ENCODE results near the gene RFPL1. TPM values are rescaled to one million over a fixed set of nuclear protein-coding genes. Genes with fewer than 3 reads are reported as not detected.
A peak's percentile ranks its signal among the peaks of the same experiment; 100 is the strongest.

The RFPL1 gene
- total and polyA plus RNA-seq, 11 donors: not detected

GRCh38 chr22:29475550-29475949, 37.2 kb downstream of the RFPL1 start:
- H3K27me3 ChIP-seq: peaks cover 18 to 70% (median 29%) of the 10 kb centered on the region in 9 donors
- intact Hi-C loops (cut with DNase I): no loop called here
- H3K4me3 ChIP-seq: no peak overlapping the region
- DNase-seq: no peak
- peaks cover 0 to 12% (median 7%) of the 10 kb centered on the region in 12 donors for H3K4me1 ChIP-seq
- H3K9me3 ChIP-seq: no peaks in the 10 kb centered on the region
- 75 to 91% (median 89%) methylated on average over 8 of the region's 8 CpGs for WGBS, 4 donors
- no peaks in the 10 kb centered on the region for H3K36me3 ChIP-seq
- no peak for ATAC-seq
- H3K27ac ChIP-seq: no peak overlapping the region
- TF ChIP-seq POLR2A (IDR thresholded peaks at IDR 0.05) (no peak), CTCF (IDR thresholded peaks at IDR 0.05) (no peak)

- H3K4me1 ChIP-seq: peaks cover 0 to 15% (median 7%) of the 10 kb centered on the region in 12 donors
- ATAC-seq (no peak), DNase-seq (no peak)
- H3K9me3 ChIP-seq: no peaks in the 10 kb centered on the region
- WGBS, 4 donors: 40 to 47% (median 45%) methylated on average over 6 of the region's 6 CpGs
- intact Hi-C loops (cut with DNase I): no loop called here
- H3K4me3 ChIP-seq: no peak overlapping the region
- H3K27ac ChIP-seq: no peak overlapping the region
- H3K27me3 ChIP-seq: peaks cover 24 to 70% (median 32%) of the 10 kb centered on the region in 9 donors
- TF ChIP-seq POLR2A (IDR thresholded peaks at IDR 0.05) (no peak), CTCF (IDR thresholded peaks at IDR 0.05) (no peak)
- no peaks in the 10 kb centered on the region for H3K36me3 ChIP-seq
These were observed 37.7 kb downstream of the RFPL1 start for GRCh38 chr22:29476116-29476515.

- Histone ChIP-seq H3K27me3 (peaks cover 31 to 75% (median 49%) of the 10 kb centered on the region in 9 donors), H3K4me1 (peaks cover 0 to 21% (median 9%) of the 10 kb centered on the region in 12 donors), H3K27ac (no peak overlapping the region), H3K4me3 (peak overlapping the region in 1 of 12 donors; percentile 5), H3K36me3 (no peaks in the 10 kb centered on the region), H3K9me3 (no peaks in the 10 kb centered on the region)
- intact Hi-C loops (cut with DNase I): no loop called here
- no peak for ATAC-seq
- DNase-seq: no peak
- no peak for TF ChIP-seq POLR2A (IDR thresholded peaks at IDR 0.05)
- no peak for TF ChIP-seq CTCF (IDR thresholded peaks at IDR 0.05)
- 15 to 22% (median 19%) methylated on average over 4 of the region's 4 CpGs for WGBS, 4 donors
These were observed 39.4 kb downstream of the RFPL1 start for GRCh38 chr22:29477723-29478318.

- H3K36me3 ChIP-seq: no peaks in the 10 kb centered on the region
- no peak for TF ChIP-seq CTCF (IDR thresholded peaks at IDR 0.05)
- no peak for TF ChIP-seq POLR2A (IDR thresholded peaks at IDR 0.05)
- WGBS, 4 donors: 8 to 9% (median 9%) methylated on average over 21 of the region's 21 CpGs
- H3K4me3 ChIP-seq: no peak overlapping the region
- peaks cover 0 to 21% (median 9%) of the 10 kb centered on the region in 12 donors for H3K4me1 ChIP-seq
- DNase-seq (no peak), ATAC-seq (peak in 2 of 4 donors; percentile 27 to 48)
- no peak overlapping the region for H3K27ac ChIP-seq
- intact Hi-C loops (cut with DNase I): no loop called here
- peaks cover 31 to 81% (median 50%) of the 10 kb centered on the region in 9 donors for H3K27me3 ChIP-seq
- H3K9me3 ChIP-seq: no peaks in the 10 kb centered on the region
These were observed 40.2 kb downstream of the RFPL1 start for GRCh38 chr22:29478326-29479276.
